ENCODE measurements around the gene ZFAND6. TPM values are rescaled to one million over a fixed set of nuclear protein-coding genes. Genes with fewer than 3 reads are reported as not detected.
"Not testable (repeated sequence)": the region's sequence is repeated elsewhere in the genome, so short reads cannot be mapped to it uniquely, and the experiment has no call there.

Gene ZFAND6
- 100 to 1,000 TPM; 125 to 136 (median 135) TPM for polyA plus RNA-seq (ENCODE audit: insufficient read length in 3 of 3)

GRCh38 chr15:80058851-80059785 is at the start of gene ZFAND6:
Gene ZFAND6, plus strand, starts transcription at chr15:80059676. Its CDS starts 60,669 bp downstream, at chr15:80120345.
- peak; percentile 86 to 94 (median 94) for DNase-seq (ENCODE audit: low read depth in 3 of 3, low spot score in 2 of 3)

DNA sequence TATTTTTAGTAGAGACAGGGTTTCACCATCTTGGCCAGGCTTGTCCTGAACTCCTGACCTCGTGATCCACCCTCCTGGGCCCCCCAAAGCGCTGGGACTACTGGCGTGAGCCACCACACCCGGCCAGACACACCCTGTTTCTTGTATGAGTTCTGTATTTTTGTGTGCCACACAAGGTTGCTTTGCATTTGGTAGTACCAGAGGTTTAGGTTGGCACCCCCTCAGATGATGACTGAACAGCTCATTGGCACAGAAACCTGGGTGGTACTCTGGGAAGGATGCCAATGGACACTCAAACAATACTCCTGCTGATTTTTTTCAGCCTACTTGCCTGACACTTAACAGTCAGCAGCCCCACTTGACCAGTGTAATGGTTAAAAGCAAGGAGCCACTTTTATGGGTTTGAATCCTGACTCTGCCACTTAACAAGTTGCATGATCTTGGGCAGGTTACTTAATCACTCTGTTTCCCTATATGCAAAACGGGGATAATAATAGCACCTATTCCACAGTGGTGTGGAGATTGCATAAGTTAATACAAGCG is 49.3 kb upstream of the ZFAND6 start:
- no peak for DNase-seq (ENCODE audit: low read depth in 3 of 3, low spot score in 2 of 3)

DNA sequence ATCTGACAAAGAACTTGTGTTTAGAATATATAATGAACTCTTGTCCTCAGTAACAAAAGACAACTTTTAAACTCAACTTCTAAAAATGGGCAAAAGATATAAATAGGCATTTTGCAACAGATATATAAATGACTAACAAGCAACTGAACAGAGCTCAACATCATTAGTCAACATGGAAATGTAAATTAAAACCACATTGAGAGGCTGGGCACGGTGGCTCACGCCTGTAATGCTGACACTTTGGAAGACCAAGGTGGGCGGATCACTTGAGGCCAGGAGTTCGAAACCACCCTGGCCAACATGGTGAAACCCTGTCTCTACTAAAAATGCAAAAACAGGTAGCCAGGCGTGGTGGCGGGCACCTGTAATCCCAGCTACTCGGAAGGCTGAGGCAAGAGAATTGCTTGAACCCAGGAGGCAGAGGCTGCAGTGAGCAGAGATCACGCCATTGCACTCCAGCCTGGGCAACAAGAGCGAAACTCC is 48.4 kb upstream of the ZFAND6 start:
- DNase-seq (ENCODE audit: low read depth in 3 of 3, low spot score in 2 of 3) = not testable (repeated sequence)

- DNase-seq (ENCODE audit: low read depth in 3 of 3, low spot score in 2 of 3) = no peak
Measured at GRCh38 chr15:80011596-80011995, 47.9 kb upstream of the ZFAND6 start.

DNA sequence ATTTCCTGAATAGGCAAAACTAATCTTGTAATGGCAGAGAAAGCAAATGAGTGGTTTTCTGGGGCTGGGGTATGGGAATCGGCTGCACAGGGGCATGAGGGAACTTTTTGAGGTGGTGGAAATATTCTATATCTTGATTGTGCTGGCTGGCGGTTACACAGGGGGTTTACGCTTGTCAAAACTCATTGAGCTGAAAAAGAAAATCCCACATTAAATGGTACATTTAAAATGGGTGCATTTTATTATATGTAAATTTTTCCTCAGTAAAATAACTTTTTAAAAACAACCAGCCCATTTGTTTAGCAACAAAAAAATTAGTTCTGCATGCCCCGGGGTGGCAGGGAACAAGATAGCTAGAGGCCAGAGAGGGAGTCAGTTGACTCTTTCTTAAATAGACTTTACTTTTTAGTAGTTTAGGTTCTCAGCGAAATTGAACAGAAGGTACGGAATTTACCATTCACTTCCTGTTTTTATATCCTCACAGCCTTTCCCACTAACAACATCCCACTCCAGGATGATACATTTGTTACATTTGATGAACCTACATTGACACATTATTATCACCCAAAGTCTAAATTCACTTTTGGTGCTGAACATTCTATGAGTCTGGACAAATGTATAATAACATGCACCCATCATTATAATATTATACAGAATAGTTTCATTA is 47.3 kb upstream of the ZFAND6 start:
- no peak for DNase-seq (ENCODE audit: low read depth in 3 of 3, low spot score in 2 of 3)

GRCh38 chr15:80014186-80014585 is 45.3 kb upstream of the ZFAND6 start:
- DNase-seq (ENCODE audit: low read depth in 3 of 3, low spot score in 2 of 3) = not testable (repeated sequence)

- DNase-seq (ENCODE audit: low read depth in 3 of 3, low spot score in 2 of 3) = no peak
Measured at GRCh38 chr15:80015156-80015555, 44.3 kb upstream of the ZFAND6 start.

DNA sequence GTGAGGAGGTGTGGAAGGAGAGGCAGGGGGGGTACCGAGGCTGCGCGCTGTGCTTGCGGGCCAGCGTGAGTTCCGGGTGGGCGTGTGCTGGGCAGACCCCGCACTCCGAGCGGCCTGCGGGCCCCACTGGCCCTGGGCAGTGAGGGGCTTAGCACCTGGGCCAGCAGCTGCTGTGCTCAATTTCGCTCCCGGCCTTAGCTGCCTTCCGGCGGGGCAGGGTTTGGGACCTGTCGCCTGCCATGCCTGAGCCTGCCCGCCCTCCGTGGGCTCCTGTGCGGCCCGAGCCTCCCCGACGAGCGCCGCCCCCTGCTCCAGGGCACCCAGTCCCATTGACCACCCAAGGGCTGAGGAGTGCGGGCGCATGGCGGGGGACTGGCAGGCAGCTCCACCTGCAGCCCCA is 43.0 kb upstream of the ZFAND6 start:
- DNase-seq (ENCODE audit: low read depth in 3 of 3, low spot score in 2 of 3) = not testable (repeated sequence)

- not testable (repeated sequence) for DNase-seq (ENCODE audit: low read depth in 3 of 3, low spot score in 2 of 3)
Measured at GRCh38 chr15:80017139-80017538, 42.3 kb upstream of the ZFAND6 start.

DNA sequence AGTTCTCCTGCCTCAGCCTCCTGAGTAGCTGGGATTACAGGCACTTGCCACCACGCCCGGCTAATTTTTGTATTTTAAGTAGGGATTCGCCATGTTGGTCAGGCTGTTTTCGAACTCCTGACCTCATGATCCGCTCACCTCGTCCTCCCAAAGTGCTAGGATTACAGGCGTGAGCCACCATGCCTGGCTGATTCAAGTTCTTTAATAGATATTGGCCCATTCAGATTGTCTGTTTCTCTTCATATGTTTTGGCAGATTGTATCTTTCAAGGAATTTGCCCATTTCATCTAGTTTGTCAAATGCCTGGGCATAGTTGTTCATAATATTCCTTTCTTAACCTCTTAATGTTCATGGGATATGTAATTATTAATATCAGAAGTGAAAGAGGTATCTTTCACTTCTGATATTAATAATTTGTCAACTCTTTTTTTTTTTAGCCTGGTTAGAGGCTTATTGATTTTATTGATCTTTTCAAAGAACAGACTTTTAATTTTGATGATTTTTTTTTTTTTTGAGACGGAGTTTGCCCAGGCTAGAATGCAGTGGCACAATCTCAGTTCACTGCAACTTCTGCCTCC is 40.2 kb upstream of the ZFAND6 start:
- DNase-seq (ENCODE audit: low read depth in 3 of 3, low spot score in 2 of 3) = no peak

DNA sequence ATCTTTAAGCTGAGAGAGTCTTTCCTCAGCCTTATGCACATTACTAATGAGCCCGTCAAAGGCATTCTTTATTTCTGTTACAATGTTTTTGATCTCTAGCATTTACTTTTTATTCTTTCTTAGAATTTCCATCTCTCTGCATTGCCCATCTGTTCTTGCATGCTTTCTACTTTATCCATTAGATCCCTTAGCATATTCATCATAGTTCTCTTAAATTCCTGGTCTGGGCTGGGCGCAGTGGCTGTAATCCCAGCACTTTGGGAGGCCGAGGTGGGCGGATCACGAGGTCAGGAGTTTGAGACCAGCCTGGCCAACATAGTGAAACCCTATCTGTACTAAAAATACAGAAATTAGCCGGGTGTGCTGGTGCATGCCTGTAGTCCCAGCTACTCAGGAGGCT is 39.3 kb upstream of the ZFAND6 start:
- DNase-seq (ENCODE audit: low read depth in 3 of 3, low spot score in 2 of 3) = not testable (repeated sequence)

GRCh38 chr15:80020731-80021130 is 38.7 kb upstream of the ZFAND6 start:
- DNase-seq (ENCODE audit: low read depth in 3 of 3, low spot score in 2 of 3) = no peak

- DNase-seq (ENCODE audit: low read depth in 3 of 3, low spot score in 2 of 3) = no peak
Measured at GRCh38 chr15:80026310-80026709, 33.2 kb upstream of the ZFAND6 start.

DNA sequence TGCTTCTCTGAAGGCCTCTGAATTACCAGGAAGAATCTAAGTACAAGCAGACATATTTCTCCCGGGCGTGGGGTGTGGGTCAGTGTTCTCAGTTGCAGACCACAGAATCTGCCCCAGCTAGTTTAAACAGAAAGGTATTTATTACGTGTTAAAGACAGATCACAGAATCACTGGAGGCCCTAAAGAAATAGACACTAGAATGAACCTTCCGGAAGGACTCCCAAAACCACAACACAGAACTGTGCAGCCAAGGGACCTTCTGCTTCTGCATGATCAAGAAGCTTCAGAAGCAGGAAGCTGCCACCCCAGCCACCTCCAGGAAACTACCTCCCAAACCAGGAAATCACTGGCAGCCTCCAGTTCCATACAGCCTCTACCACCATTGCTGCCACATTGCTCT is 32.7 kb upstream of the ZFAND6 start:
- no peak for DNase-seq (ENCODE audit: low read depth in 3 of 3, low spot score in 2 of 3)

DNA sequence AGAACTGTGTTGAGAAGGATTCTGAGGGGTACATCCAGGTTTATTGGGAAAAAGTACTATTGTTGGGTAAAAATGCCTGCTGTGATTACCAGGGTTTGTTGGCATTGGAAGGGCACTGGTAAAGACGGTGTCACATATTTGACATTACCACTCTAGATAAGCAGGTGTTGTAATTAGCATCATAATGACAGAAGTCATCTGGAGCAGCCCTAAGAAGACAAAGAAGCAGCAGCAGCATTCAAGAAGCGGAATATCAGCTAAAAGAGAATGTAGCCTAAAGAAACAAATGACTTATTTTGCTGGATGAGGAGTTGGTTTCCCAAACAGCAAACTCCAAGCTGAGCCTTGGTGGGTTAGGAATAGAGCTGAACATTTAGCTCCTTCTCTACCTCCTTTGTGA is 30.5 kb upstream of the ZFAND6 start:
- DNase-seq (ENCODE audit: low read depth in 3 of 3, low spot score in 2 of 3) = no peak

DNA sequence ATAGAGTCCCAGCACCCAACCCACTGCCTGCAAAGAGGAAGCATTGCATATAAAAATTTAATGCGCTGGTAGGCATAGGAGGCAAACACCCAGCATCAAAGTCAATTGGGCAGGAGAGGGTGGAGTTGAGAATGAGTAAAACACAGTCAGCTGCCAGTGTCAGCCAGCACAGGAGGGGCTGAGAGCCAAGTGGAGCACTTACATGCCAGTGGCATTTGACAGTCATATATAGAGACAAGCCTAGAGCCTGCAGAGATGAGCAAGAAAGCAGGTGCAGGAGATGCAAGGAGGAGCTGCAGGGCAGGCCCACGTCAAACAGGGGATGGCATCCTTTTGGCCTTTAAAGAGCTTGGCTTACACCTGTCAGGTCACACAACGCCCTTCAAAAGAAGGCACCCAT is 27.6 kb upstream of the ZFAND6 start:
- no peak for DNase-seq (ENCODE audit: low read depth in 3 of 3, low spot score in 2 of 3)

GRCh38 chr15:80034629-80035028 is 24.8 kb upstream of the ZFAND6 start:
- DNase-seq (ENCODE audit: low read depth in 3 of 3, low spot score in 2 of 3) = no peak

DNA sequence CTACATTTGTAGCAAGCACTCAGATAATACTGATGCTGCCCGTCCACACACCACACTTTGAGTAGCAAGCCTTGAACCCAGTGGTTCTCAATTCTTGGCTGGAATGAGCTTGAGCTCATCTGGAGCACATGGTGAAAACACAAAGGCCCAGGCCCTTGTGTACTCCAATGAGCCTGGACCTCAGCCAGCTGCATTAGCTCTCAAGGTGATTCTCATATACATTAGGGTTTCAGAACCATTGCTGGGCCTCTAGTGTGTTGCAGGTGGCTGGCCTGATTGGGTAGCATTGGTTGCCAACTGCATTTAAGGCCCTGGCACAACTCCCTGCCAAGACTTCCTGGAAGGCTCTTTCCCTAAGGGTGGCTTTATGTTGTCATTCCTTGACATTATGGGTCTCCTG is 23.4 kb upstream of the ZFAND6 start:
- no peak for DNase-seq (ENCODE audit: low read depth in 3 of 3, low spot score in 2 of 3)

DNA sequence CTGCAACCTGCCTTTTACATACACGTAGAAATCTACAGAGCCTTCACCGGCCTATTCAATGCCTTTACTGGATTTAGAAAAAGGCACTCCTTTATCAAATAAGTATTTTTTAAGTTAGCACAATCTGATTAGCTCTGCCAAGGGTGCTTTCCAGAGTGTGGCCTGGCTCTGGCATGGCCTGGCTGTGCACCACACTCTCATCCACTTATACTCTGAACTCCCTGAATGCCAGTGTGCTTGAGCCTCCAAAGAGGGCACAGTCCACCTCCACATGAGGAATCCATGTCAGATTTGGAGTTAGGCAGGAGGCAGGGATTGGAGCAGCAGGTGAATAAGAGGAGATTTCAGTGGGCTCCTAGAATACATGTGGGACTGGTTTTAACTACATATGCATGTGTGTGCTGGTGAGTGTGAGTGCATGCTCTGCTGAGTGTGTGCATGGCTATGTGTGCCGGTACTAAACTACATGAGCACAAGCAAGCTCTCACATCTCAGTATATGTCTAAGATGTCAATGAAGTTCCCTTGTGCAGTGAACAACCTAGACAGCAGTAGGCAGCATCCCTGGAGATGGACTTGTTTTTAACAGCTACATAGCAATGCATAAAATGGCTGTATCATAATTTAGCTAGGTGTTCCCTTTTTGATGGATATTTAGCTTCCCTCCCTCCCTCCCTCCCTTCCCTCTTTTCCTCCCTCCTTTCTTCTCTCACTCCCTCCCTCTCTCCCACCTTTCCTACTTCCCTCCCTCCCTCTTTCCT is 17.8 kb upstream of the ZFAND6 start:
- no peak for DNase-seq (ENCODE audit: low read depth in 3 of 3, low spot score in 2 of 3)

- DNase-seq (ENCODE audit: low read depth in 3 of 3, low spot score in 2 of 3) = no peak
Measured at GRCh38 chr15:80042568-80042967, 16.9 kb upstream of the ZFAND6 start.
